Measurements from ENCODE around the gene LRP8. TPM values are rescaled to one million over a fixed set of nuclear protein-coding genes. Genes with fewer than 3 reads are reported as not detected.

Gene LRP8
- total RNA-seq, 1 donor from 2014 or later, result 7.1 TPM

- H3K4me1 Mint-ChIP-seq (ENCODE audit: low read depth), result peaks cover 16% of the 10 kb centered on the region
- no peaks in the 10 kb centered on the region for H3K36me3 Mint-ChIP-seq (ENCODE audit: low read depth)
- no peak overlapping the region for H3K27ac Mint-ChIP-seq (ENCODE audit: unreplicated experiment)
- no peak for DNase-seq (ENCODE audit: low spot score)
- H3K4me3 Mint-ChIP-seq (ENCODE audit: unreplicated experiment), result no peak overlapping the region
- H3K27me3 Mint-ChIP-seq (ENCODE audit: low read depth), result no peaks in the 10 kb centered on the region
- no peaks in the 10 kb centered on the region for H3K9me3 Mint-ChIP-seq (ENCODE audit: low read depth)
- no peak for TF ChIP-seq CTCF (IDR thresholded peaks at IDR 0.05)
Observed at GRCh38 chr1:53304527-53304926, 23.3 kb downstream of the LRP8 start.

GRCh38 chr1:53303726-53304515 is 23.9 kb downstream of the LRP8 start:
- DNase-seq (ENCODE audit: low spot score), result no peak

GRCh38 chr1:53303243-53303642 is 24.6 kb downstream of the LRP8 start:
- H3K4me3 Mint-ChIP-seq (ENCODE audit: unreplicated experiment), result no peak overlapping the region
- H3K36me3 Mint-ChIP-seq (ENCODE audit: low read depth), result no peaks in the 10 kb centered on the region
- peaks cover 23% of the 10 kb centered on the region for H3K4me1 Mint-ChIP-seq (ENCODE audit: low read depth)
- no peak for TF ChIP-seq CTCF (IDR thresholded peaks at IDR 0.05)
- no peaks in the 10 kb centered on the region for H3K27me3 Mint-ChIP-seq (ENCODE audit: low read depth)
- DNase-seq (ENCODE audit: low spot score), result no peak
- no peak overlapping the region for H3K27ac Mint-ChIP-seq (ENCODE audit: unreplicated experiment)
- H3K9me3 Mint-ChIP-seq (ENCODE audit: low read depth), result no peaks in the 10 kb centered on the region

More at GRCh38 chr1:53303726-53304515, 23.9 kb downstream of the LRP8 start:
- peak overlapping the region; percentile 49 for H3K27ac Mint-ChIP-seq (ENCODE audit: unreplicated experiment)
- H3K36me3 Mint-ChIP-seq (ENCODE audit: low read depth), result no peaks in the 10 kb centered on the region
- H3K4me1 Mint-ChIP-seq (ENCODE audit: low read depth), result peaks cover 18% of the 10 kb centered on the region
- no peak for TF ChIP-seq CTCF (IDR thresholded peaks at IDR 0.05)
- H3K9me3 Mint-ChIP-seq (ENCODE audit: low read depth), result no peaks in the 10 kb centered on the region
- no peaks in the 10 kb centered on the region for H3K27me3 Mint-ChIP-seq (ENCODE audit: low read depth)
- H3K4me3 Mint-ChIP-seq (ENCODE audit: unreplicated experiment), result no peak overlapping the region

GRCh38 chr1:53299233-53299632 is 28.6 kb downstream of the LRP8 start:
- Mint-ChIP-seq H3K36me3 (ENCODE audit: low read depth) (no peaks in the 10 kb centered on the region), H3K4me1 (ENCODE audit: low read depth) (peaks cover 29% of the 10 kb centered on the region), H3K4me3 (ENCODE audit: unreplicated experiment) (no peak overlapping the region), H3K27ac (ENCODE audit: unreplicated experiment) (no peak overlapping the region), H3K27me3 (ENCODE audit: low read depth) (no peaks in the 10 kb centered on the region), H3K9me3 (ENCODE audit: low read depth) (no peaks in the 10 kb centered on the region)
- no peak for TF ChIP-seq CTCF (IDR thresholded peaks at IDR 0.05)
- no peak for DNase-seq (ENCODE audit: low spot score)

- Mint-ChIP-seq H3K27ac (ENCODE audit: unreplicated experiment) (no peak overlapping the region), H3K9me3 (ENCODE audit: low read depth) (no peaks in the 10 kb centered on the region), H3K4me3 (ENCODE audit: unreplicated experiment) (no peak overlapping the region), H3K27me3 (ENCODE audit: low read depth) (no peaks in the 10 kb centered on the region), H3K36me3 (ENCODE audit: low read depth) (no peaks in the 10 kb centered on the region), H3K4me1 (ENCODE audit: low read depth) (peaks cover 27% of the 10 kb centered on the region)
- DNase-seq (ENCODE audit: low spot score), result no peak
- no peak for TF ChIP-seq CTCF (IDR thresholded peaks at IDR 0.05)
Observed at GRCh38 chr1:53298045-53298637, 29.7 kb downstream of the LRP8 start.

Data from chondrocyte (in vitro differentiated cells).